Stimulated activated CD4-positive, alpha-beta T cell treated with anti-CD3 and anti-CD28 coated beads, Interleukin-15, amount 100 ng/mL, for 1 hour (primary cell): Measurements from ENCODE around the gene DVL1.
A peak's percentile ranks its signal among the peaks of the same experiment; 100 is the strongest.
"Not testable (repeated sequence)": the region's sequence is repeated elsewhere in the genome, so short reads cannot be mapped to it uniquely, and the experiment has no call there.

Source experiments
- DNase-seq, 2 donors: peaks; one replicate each; pipeline ENCODE4 v3.0.0-alpha.2; 2020; ENCODE audit warnings: low read depth in 1 of 2, low spot score in 1 of 2

The DVL1 gene

DNA sequence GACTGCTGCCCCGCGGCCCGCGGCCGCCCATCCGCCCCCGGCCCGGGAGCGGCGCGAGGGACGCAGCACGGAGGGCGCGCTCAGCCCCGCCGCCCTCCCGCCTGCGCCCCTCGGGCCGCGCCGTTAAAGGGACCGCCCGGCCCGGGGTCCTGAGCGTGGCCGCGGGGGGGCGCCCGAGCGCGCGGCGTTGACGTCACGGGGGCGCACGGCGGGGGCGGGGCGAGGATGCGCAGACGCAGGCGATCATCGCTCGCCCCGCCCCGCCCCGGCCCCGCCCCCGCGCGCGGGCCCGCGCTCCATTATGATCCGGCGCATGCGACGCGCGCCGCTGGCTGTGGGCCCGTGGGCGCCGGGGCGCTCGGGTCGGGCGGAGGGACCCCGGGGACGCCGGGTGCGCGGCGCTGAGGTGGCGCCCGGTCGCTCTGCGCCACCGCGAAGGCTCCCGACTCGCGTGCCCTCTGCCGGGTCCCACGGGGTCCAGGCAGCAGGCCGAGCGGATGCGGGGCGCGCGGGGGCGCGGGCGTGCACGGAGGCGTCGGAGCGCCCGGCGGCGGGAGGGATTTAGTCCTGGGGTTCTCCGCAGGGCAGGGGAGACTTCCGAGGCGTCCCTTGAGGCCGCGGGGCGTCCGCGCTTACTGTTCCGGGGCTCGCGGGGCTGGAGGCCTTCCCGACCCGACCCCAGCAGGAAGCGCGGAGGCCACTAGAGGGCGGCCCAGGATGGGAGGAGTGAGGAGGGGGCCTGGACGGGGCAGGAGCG, at the start of gene DVL1:
Gene DVL1, minus strand, starts transcription at position 163 of the 757 bp plus-strand sequence. CDS start 353 bp downstream, outside the sequence.
- peak; percentile 61 to 67 for DNase-seq

DNA sequence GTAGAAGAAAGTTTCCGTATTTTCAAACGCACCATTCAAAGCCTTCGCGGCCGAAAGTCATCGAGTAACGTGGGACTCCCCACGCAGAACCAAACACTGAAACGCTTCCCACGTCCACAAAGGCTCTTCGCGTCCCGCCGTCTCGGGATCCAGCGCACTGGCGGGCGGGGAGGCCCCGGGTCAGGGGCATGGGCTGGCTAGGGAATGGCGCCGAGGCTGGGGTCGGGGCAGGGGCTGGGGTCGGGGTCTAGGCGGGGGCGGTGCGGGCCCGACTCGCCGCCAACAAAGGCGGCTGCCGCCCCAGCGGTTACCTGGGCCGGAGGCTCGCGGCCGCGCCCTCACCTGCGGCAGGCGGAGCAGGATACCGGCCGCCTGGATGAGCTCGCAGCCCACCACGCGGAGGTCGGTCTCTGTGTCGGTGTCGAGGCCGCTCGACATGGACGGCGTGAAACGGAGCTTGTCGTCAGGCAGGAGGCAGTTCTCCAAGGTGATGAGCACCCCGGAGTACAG, 49.5 kb upstream of the DVL1 start:
- DNase-seq, result no peak

DNA sequence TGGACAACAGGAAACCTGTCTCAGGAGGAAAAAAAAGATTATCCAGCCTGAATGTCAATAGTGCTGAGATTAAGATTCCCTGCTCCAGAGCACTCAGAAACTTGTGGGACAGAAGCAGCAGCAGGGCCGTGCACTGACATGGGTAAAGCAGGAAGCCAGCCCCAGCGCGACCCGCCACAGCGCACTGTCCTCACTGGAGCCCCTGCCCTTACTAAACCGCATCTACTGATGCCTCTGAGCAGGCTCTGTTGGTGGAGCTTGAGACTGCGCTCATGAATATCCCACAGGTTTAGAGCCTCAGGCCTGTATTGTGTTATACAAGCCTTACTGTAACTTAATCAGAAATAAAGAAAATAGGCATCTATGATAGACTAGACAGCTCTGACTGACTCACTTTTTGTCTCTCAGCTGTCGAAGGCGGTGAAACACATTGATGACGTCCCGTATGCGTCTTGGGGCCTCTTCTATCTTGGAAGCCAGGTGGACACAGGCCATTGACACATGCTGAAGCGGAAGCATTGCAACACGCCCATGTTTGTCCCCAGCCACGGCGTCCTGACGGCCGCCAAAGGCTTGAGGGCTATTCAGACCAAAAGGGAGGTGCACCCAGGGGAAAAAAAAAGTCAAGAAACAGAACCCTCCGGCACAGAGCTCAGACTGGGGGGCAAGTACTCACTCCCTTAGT, 48.8 kb upstream of the DVL1 start:
- DNase-seq, result no peak

DNA sequence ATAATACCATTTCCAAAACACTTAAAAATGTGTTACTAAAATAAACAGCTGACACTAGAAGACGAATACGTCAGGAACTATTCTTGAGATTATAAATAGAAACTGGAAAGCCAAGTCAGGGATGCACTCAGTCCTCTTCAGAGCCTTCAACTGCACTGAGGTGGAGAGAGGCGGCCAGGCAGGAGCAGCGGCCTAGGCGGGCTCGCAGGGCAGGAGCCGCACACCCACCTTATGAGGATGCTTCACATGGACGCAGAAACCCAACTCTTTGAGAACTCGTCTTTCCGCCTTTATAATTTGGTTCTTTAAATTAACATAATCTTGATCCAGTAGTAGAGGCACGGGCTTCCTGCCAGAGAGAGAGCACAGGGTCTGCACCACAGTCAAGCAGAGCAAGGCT, 45.9 kb upstream of the DVL1 start:
- no peak for DNase-seq

DNA sequence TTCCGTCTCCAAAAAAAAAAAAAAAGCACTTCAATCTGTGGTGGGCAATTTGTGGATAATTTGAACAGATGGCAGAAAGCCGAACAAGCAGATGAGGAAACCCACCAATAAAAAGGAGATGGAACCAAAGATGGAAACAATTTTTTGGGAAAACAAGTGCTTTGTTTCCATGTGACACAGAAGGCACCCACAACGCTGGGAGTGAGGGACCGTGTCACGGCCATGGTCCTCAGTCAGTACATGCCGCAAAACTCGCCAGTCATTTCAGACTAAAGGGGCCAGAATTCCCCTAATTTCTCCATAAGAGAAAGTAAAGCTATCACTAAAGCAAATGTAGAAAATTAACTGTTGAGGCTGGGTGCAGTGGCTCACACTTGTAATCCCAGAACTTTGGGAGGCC, 44.9 kb upstream of the DVL1 start:
- no peak for DNase-seq

DNA sequence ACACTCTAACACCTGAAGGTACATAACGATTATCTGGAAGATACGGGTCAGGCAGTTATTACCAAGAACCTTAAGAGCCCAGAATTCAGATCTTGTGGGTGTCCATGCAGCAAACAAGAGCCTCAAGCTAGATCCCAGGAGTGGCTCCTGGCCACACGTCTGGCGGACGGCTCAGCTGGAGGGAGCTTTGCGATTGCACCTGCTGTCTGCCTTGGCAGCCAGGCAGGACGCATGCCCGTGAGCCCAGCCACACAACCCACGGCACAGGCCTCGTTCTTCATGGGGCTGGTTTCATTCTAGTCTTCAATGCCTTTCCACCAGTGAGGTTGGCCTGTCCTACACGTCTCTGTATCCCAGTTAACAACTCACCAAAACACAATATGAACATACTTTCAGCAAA, 44.2 kb upstream of the DVL1 start:
- DNase-seq, result no peak

DNA sequence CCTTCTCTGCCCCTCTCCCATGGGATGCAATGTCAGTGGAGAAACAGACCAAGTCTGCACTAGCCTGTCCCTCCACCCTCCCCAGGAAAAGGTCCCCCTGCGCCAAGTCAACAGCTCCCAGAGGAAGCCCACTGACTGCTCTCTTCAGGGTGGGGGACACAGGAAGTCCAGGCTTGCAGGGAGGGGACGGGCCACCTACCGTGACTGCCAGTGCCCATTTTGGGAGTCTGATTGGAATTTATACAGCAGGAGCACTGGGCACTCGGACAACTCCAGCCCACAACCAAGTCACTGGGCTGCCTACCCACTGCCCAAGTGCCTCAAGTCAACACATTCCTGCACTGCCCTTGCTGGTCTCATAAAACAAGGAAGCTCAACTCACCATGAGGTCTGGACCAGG, 43.8 kb upstream of the DVL1 start:
- no peak for DNase-seq

DNA sequence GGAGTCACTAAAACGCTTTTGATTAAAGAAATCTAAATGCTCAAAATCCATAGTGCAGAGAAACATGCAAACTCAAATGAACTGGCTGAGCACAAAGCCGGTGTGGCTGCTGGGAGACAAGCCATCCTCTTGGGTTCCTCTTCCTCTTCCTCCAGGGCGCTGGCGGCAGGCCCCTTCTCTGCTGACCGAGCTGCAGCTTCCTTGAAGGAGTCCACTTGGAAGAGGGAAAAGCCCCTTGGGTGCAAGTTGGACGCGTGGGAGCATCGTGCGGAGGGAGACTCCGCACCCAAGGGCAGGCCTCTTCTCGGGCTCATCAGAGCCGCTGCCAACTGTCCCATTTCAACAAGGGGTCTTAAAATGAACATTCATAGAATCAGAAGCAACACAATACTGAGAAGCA, 42.0 kb upstream of the DVL1 start:
- no peak for DNase-seq

DNA sequence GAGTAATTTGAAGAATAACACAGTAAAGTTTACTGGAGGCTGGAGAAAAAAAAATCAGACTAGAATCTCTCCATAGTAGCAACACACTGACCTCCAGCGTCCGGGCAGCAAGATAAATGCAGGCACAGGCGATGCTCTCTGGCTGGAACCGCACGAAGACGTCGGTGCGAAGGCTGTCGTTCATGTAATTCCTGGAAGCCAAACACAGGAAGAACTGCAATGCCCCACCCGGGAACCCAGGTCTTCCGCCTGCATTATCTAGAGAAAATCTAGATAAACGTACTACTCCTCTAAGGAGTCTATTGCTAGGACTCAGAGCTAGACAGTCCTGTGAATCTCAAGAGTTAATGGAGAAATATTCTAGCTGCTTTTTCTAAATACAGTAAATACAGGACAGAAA, 41.5 kb upstream of the DVL1 start:
- no peak for DNase-seq

DNA sequence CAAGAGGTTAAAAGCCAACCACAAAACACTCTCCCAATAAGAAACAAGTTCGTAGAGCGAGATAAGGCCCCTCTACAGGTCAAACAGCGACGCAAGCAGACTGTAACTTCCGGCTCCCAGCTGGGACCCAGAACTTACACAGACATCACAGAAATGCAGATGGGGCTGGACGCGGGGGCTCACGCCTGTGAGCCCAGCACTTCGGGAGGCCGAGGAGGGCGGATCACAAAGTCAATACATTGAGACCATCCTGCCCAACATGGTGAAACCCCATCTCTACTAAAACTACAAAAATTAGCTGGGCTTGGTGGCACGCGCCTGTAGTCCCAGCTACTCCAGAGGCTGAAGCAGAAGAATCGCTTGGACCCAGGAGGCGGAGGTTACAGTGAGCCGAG, 38.9 kb upstream of the DVL1 start:
- no peak for DNase-seq

DNA sequence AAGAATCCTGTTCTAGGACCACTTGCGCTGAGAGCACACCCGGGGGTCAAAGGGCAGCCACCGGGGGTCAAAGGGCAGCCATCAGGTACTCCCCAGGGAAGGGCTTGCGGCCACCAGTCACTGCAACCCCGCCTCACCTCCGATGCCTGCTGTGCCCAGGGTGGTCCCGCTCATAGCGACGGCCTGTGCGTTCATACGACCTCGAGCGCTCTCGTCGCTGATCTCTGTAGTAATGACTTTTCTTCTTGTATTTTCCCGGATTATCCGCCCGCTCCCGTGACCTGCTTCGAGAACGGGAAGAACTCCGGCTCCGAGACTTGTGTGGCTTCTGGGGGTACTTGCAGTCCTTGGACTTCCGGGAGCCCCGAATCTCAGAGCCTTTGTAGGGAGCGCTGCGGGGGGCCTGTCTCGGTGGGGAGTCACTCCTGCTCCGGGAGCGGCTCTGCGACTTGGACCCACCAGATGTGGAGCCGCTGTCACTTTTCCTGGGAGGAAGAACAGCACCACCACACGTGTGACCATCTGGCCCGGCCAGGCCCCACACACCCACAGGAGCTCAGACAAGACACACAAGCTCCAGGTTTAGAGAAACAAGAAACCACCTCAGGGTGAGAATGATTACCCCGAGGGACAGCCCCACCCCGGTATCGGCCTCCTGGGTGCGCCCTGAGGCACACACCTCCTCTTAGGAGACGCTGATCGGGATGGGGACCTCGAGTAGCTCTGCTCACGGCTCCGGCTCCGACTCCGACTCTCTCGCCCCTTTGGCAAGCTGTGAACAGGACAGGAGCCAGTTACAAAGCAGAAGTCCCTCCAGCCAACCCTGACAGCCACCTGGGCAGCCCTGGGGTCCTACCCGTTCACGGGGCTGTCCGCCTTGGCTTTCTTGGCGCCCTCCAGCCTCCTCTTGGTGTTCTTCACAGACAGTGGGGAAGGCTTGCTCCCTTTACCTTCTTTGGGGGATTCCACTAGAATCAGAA, 38.2 kb upstream of the DVL1 start:
- DNase-seq, result no peak

DNA sequence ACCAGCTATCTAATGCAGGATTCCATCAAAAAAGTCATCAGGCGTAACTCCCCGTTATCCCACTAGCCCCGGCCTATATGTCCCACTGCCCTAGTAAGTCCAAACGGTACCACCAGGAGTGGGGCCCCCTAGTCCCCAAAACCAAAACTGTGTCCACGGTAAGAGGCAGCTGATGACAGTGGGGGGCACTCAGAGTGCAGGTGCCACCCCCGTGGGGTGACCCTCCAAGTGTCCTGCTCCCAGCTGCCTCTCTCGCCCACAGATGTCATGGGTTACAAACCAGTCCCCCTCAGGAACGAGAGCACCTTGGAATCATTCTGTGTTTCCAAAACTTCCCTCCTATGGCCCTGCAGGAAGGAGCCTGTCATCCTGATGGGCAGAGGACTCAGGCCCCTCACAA, 36.7 kb upstream of the DVL1 start:
- no peak for DNase-seq

DNA sequence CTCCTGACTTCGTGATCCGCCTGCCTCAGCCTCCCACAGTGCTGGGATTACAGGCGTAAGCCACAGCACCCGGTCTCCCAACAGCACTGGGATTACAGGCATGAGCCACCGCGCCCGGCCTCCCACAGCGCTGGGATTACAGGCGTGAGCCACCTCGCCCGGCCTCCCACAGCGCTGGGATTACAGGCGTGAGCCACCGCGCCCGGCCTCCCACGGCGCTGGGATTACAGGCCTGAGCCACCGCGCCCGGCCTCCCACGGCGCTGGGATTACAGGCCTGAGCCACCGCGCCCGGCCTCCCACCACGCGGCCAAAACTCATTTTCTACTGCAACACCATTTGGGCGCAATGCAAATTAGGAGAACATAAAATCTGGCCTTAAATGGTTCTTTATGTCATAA, 36.1 kb upstream of the DVL1 start:
- not testable (repeated sequence) for DNase-seq

DNA sequence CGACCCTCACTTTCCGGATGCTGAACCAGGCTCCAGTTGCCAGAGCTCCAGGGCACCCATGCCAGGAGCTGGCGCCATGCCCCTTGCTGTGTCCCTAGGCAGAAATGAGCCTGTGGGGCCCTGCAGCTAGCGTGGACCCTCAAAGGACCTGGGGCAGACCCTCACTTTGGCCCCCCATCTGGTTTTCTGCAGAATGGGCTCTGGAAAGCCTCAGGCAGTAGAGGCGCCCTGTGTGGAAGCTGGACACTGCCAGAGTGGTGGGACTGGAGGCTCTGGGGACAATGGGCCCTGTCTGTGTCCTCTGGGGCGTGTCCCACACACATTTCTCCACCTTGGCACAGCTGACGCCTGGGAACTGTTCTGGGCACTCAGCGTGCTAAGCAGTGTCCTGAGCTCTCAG, 32.1 kb upstream of the DVL1 start:
- no peak for DNase-seq

DNA sequence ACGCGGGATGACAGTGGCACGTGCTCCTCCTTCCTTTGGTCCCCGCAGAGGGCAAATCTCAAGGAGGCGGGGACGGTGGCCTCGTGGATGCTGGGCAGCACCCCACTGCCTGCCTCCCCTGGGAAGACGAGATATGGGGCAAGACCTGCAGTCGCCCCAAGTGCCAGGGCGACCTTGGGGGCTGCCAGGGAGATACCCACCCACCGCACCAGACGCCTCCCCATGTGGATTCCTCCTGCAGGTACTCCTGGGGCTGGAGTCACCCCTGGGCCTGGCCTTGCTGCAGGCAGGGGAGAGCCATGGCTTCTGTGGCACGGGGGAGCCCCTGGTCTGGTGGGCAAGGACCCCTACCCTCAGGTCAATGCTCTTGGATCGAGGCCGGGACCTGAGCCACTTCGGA, 31.6 kb upstream of the DVL1 start:
- no peak for DNase-seq

DNA sequence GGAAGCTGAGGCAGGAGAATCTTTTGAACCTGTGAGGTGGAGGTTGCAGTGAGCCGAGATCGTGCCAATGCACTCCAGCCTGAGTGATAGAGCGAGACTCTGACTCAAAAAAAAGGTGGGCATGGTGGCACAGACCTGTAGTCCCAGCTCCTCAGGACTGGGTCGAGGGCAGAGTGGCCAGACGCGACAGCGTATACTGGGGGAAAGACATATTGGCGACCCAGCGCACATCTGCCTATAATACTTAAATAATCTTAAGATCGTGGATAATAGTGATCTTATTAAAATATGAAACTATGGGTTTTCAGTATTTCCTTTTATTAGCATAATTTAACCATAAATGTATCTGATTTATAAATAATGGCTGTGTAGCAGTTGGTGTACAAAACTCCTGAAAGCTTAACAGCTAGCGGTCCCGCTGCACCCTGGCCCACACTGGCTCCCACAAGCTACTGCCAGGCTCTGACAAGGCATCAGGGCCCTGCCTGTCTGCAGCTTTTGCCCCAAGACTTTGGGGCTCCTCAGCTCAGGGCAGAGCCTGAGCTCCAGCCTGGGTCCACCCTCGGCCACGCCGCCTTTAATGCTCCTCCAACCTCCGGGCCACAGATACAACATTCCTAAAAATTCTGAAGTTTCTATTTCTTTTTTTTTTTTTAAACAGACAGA, 28.5 kb upstream of the DVL1 start:
- no peak for DNase-seq

DNA sequence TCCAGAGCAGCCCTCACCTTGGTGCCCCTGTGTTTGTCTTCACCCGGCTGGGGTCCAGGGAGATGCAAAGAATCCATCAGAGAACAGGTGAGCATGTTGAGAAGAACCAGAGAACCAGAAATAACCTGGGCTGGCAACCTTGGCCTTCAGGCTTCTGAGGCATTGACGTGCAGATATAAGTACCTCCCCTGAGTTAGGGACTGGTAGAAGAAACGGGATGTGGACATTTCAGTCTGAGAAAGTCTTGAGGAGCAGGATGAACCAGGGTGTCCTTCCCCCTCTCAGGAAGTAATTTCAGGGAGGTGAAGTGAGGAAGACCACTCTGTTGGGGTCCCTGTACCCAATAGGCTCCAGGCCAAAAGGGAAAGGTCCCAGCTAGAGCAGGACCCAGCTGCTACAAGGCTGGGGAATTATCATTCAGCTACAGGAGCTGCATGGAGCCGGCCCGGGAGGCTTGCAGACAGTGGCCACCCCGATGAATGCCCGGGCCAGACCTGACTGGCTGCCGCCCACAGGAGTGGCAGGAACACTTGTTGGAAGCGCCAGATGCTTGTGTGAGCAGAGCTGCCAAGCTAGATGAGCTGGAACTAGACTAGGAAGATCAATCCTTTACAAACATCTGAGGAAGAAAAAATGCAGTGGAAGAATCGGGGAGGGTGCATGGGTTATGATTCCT, 27.5 kb upstream of the DVL1 start:
- DNase-seq, result no peak

DNA sequence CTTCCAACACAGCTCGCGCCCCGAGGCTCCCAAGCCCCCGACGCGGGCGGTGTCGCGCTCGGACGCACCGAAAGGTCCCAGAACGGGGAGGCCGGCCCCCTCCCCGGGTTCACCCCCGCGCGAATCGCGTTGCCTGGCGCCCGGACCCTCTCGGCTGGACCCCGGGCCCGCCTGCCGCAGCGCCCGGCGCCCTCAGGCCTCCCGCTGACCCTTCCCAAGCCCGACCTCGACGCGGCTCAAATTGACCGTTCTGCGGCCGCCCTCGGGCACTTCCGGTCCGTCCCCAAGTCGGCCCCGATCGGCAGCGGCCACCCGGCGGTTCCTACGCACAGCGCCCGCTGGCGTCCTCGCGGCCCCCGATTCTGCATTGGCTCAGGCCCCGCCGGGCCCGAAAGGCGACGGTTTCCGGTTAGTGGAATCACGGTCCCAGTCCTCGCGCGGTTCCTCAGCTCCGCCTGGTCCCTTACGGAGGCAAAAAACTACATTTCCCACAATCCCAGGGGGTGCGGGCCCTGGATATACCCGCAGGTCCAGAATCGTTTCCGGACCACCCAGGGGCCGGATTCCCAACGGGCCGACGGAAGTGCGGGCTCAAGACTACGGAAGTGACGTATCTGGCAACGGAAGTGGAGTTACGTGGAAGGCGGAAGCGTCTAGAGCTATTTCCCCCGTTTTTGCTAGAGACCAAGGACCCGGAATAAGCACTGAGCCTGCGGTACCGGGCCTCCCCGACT, 25.9 kb upstream of the DVL1 start, which contains the start of gene AURKAIP1:
Gene AURKAIP1, minus strand, starts transcription at position 279 of the 734 bp plus-strand sequence. CDS start 451 bp downstream, outside the sequence.
- peak; percentile 87 to 88 for DNase-seq

DNA sequence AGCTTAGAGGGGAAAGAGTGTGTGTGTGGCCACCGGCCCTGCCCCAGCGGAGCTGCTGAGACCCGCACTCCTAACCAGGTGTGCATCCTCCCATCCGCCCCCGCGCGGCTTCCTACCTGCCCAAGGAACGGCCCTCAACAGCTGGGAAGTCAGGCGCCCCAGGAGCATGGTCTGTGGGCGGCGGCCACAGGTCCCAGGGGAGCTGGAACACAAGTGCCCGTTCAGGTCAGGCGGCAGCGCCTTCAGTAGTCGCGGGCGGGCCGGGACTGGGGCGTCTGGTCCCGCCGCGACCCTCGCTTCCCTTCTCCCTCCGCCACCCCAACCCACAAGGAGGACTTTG, 25.3 kb upstream of the DVL1 start:
- no peak for DNase-seq
